Trophoblast cell (in vitro differentiated cells and primary cell): ENCODE measurements around the gene FFAR2.

ENCODE experiments used
- DNase-seq, 2 donors: peaks; one replicate each; pipeline ENCODE4 v3.0.0-alpha.2; 2016
- H2AFZ ChIP-seq: 2 replicates; pipeline ENCODE4 v1.6.1; 2013; ENCODE audit warnings: low read length, moderate library complexity, mild to moderate bottlenecking; ENCODE audit not compliant: insufficient read depth, poor library complexity
- H2AK5ac ChIP-seq: 2 replicates; pipeline ENCODE4 v1.6.1; 2013; ENCODE audit warnings: mild to moderate bottlenecking, low read length
- H2BK120ac ChIP-seq: 2 replicates; pipeline ENCODE4 v1.6.1; 2013; ENCODE audit warnings: low read length, mild to moderate bottlenecking, moderate library complexity; ENCODE audit not compliant: insufficient read depth, poor library complexity
- H2BK12ac ChIP-seq: 2 replicates; pipeline ENCODE4 v1.6.1; 2013; ENCODE audit warnings: mild to moderate bottlenecking, low read length, moderate library complexity
- H2BK5ac ChIP-seq: 2 replicates; pipeline ENCODE4 v1.6.1; 2013; ENCODE audit warnings: low read length, low read depth, moderate library complexity, mild to moderate bottlenecking; ENCODE audit not compliant: poor library complexity
- H3K14ac ChIP-seq: 2 replicates; pipeline ENCODE4 v1.6.1; 2013; ENCODE audit warnings: mild to moderate bottlenecking, low read length
- H3K18ac ChIP-seq: 2 replicates; pipeline ENCODE4 v1.6.1; 2013; ENCODE audit warnings: mild to moderate bottlenecking, low read length
- H3K23ac ChIP-seq: 2 replicates; pipeline ENCODE4 v1.6.1; 2013; ENCODE audit warnings: low read length
- H3K27ac ChIP-seq: 2 replicates; pipeline ENCODE4 v1.5.1; 2013; ENCODE audit warnings: low read depth, mild to moderate bottlenecking, inconsistent platforms, low read length, moderate library complexity
- H3K27me3 ChIP-seq: 2 replicates; pipeline ENCODE4 v1.6.1; 2013; ENCODE audit warnings: inconsistent platforms, mild to moderate bottlenecking, low read length, moderate library complexity; ENCODE audit not compliant: insufficient read depth
- H3K36me3 ChIP-seq, 2 experiments: 1 replicate in 1 of 2; 2 replicates in 1 of 2; pipeline ENCODE4 v1.6.1; 2013; ENCODE audit warnings: low read length in 2 of 2, mild to moderate bottlenecking in 2 of 2, moderate library complexity in 1 of 2; ENCODE audit not compliant: insufficient read depth in 2 of 2, control insufficient read depth in 1 of 2
- H3K4ac ChIP-seq: 2 replicates; pipeline ENCODE4 v1.6.1; 2013; ENCODE audit warnings: low read depth, mild to moderate bottlenecking, low read length, moderate library complexity
- H3K4me1 ChIP-seq, 2 experiments: 1 replicate in 1 of 2; 2 replicates in 1 of 2; pipeline ENCODE4 v1.6.1; 2013; ENCODE audit warnings: low read length in 2 of 2, mild to moderate bottlenecking in 2 of 2, moderate library complexity in 1 of 2; ENCODE audit not compliant: insufficient read depth in 2 of 2, control insufficient read depth in 1 of 2
- H3K4me2 ChIP-seq: 2 replicates; pipeline ENCODE4 v1.6.1; 2013; ENCODE audit warnings: inconsistent platforms, mild to moderate bottlenecking, low read length, moderate library complexity
- H3K4me3 ChIP-seq: 2 replicates; pipeline ENCODE4 v1.5.1; 2013; ENCODE audit warnings: mild to moderate bottlenecking, low read depth, low read length, inconsistent platforms
- H3K79me1 ChIP-seq: one replicate; pipeline ENCODE4 v1.6.1; 2013; ENCODE audit warnings: low read length
- H3K79me2 ChIP-seq: 2 replicates; pipeline ENCODE4 v1.6.1; 2013; ENCODE audit warnings: low read length, mild to moderate bottlenecking; ENCODE audit not compliant: control insufficient read depth, insufficient read depth, poor library complexity
- H3K9ac ChIP-seq: 2 replicates; pipeline ENCODE4 v1.6.1; 2013; ENCODE audit warnings: mild to moderate bottlenecking, low read length
- H3K9me3 ChIP-seq: 2 replicates; pipeline ENCODE4 v1.6.1; 2013; ENCODE audit warnings: low read depth, mild to moderate bottlenecking, control low read depth, inconsistent platforms, low read length; ENCODE audit not compliant: insufficient read depth
- H4K12ac ChIP-seq: 2 replicates; pipeline ENCODE4 v1.6.1; 2013; ENCODE audit warnings: low read depth, mild to moderate bottlenecking, low read length, moderate library complexity
- H4K8ac ChIP-seq: 2 replicates; pipeline ENCODE4 v1.6.1; 2013; ENCODE audit warnings: low read depth, mild to moderate bottlenecking, low read length, moderate library complexity
- H4K91ac ChIP-seq: one replicate; pipeline ENCODE4 v1.6.1; 2013; ENCODE audit warnings: low read depth, mild to moderate bottlenecking, low read length, moderate library complexity
- WGBS: extraction: QIAGEN DNeasy Blood & Tissue Kit; methylation state at CpG from one replicate; pipeline ENCODE4 v1.1.7; 2013; ENCODE audit warnings: missing lambda C conversion rate; ENCODE audit not compliant: insufficient read length, insufficient coverage; ENCODE audit errors: extremely low coverage; 5-methylcytosine and 5-hydroxymethylcytosine counted together

The FFAR2 gene

GRCh38 chr19:35431145-35431807, 16.8 kb upstream of the FFAR2 start:
- Histone ChIP-seq H2BK12ac (no peak overlapping the region), H3K9me3 (peaks cover 6% of the 10 kb centered on the region), H3K23ac (no peak overlapping the region), H3K27ac (no peak overlapping the region), H2AK5ac (no peak overlapping the region), H3K79me1 (no peaks in the 10 kb centered on the region), H4K8ac (no peak overlapping the region), H3K36me3 (no peaks in the 10 kb centered on the region), H2BK120ac (no peak overlapping the region), H3K14ac (no peak overlapping the region), H2AFZ (no peak overlapping the region), H3K4ac (no peak overlapping the region), H3K4me1 (no peaks in the 10 kb centered on the region), H3K4me3 (no peak overlapping the region), H3K27me3 (no peaks in the 10 kb centered on the region), H3K79me2 (no peaks in the 10 kb centered on the region), H3K4me2 (no peak overlapping the region), H4K12ac (no peak overlapping the region), H3K18ac (no peak overlapping the region), H3K9ac (no peak overlapping the region), H4K91ac (no peak overlapping the region), H2BK5ac (no peak overlapping the region)
- DNase-seq: no peak
- WGBS: no CpG with 5 or more reads among the region's 8 CpGs

- Histone ChIP-seq H4K91ac (no peak overlapping the region), H3K14ac (no peak overlapping the region), H3K9me3 (peaks cover 6% of the 10 kb centered on the region), H3K18ac (no peak overlapping the region), H2BK5ac (no peak overlapping the region), H3K4me1 (peaks cover 0 to 2% of the 10 kb centered on the region in 2 experiments), H3K79me2 (no peaks in the 10 kb centered on the region), H3K36me3 (no peaks in the 10 kb centered on the region), H2AFZ (no peak overlapping the region), H3K4me2 (no peak overlapping the region), H2BK12ac (no peak overlapping the region), H4K12ac (no peak overlapping the region), H3K9ac (no peak overlapping the region), H2BK120ac (no peak overlapping the region), H2AK5ac (no peak overlapping the region), H3K4ac (no peak overlapping the region), H3K79me1 (no peaks in the 10 kb centered on the region), H3K27me3 (no peaks in the 10 kb centered on the region), H4K8ac (no peak overlapping the region), H3K27ac (no peak overlapping the region), H3K23ac (no peak overlapping the region), H3K4me3 (no peak overlapping the region)
- no CpG with 5 or more reads among the region's 9 CpGs for WGBS
- no peak for DNase-seq
Measured at GRCh38 chr19:35432911-35433310, 15.1 kb upstream of the FFAR2 start.

- Histone ChIP-seq H2AK5ac (no peak overlapping the region), H3K79me2 (no peaks in the 10 kb centered on the region), H2AFZ (no peak overlapping the region), H2BK120ac (no peak overlapping the region), H3K4me1 (peaks cover 0 to 2% of the 10 kb centered on the region in 2 experiments), H3K27me3 (no peaks in the 10 kb centered on the region), H3K9me3 (peaks cover 6% of the 10 kb centered on the region), H4K8ac (no peak overlapping the region), H3K4me2 (no peak overlapping the region), H2BK12ac (no peak overlapping the region), H3K36me3 (no peaks in the 10 kb centered on the region), H3K79me1 (no peaks in the 10 kb centered on the region), H3K9ac (no peak overlapping the region), H3K4ac (no peak overlapping the region), H4K91ac (no peak overlapping the region), H3K27ac (no peak overlapping the region), H3K14ac (no peak overlapping the region), H2BK5ac (no peak overlapping the region), H3K18ac (no peak overlapping the region), H3K4me3 (no peak overlapping the region), H4K12ac (no peak overlapping the region), H3K23ac (no peak overlapping the region)
- DNase-seq: no peak
- WGBS: no CpG with 5 or more reads among the region's 7 CpGs
Measured at GRCh38 chr19:35433448-35433847, 14.6 kb upstream of the FFAR2 start.

- no peak overlapping the region for H4K12ac ChIP-seq
- no CpG with 5 or more reads among the region's 3 CpGs for WGBS
- H2AFZ ChIP-seq: no peak overlapping the region
- peaks cover 0 to 2% of the 10 kb centered on the region in 2 experiments for H3K4me1 ChIP-seq
- H3K9ac ChIP-seq: no peak overlapping the region
- no peak overlapping the region for H2BK5ac ChIP-seq
- no peak for DNase-seq
- no peak overlapping the region for H2AK5ac ChIP-seq
- no peak overlapping the region for H2BK120ac ChIP-seq
- no peak overlapping the region for H3K18ac ChIP-seq
- no peak overlapping the region for H3K23ac ChIP-seq
- no peak overlapping the region for H2BK12ac ChIP-seq
- H3K79me2 ChIP-seq: no peaks in the 10 kb centered on the region
- no peak overlapping the region for H3K14ac ChIP-seq
- peaks cover 3% of the 10 kb centered on the region for H3K9me3 ChIP-seq
- no peak overlapping the region for H3K4me2 ChIP-seq
- H3K36me3 ChIP-seq: no peaks in the 10 kb centered on the region
- H3K79me1 ChIP-seq: no peaks in the 10 kb centered on the region
- no peak overlapping the region for H3K27ac ChIP-seq
- H3K4me3 ChIP-seq: no peak overlapping the region
- no peaks in the 10 kb centered on the region for H3K27me3 ChIP-seq
- H3K4ac ChIP-seq: no peak overlapping the region
- no peak overlapping the region for H4K91ac ChIP-seq
- H4K8ac ChIP-seq: no peak overlapping the region
Measured at GRCh38 chr19:35435896-35436295, 12.2 kb upstream of the FFAR2 start.
